GM21423 (cell line): ENCODE measurements around the gene PCDHGC4.
A peak's percentile ranks its signal among the peaks of the same experiment; 100 is the strongest.

Source experiments
- ATAC-seq: cut with Tn5 transposase; IDR thresholded peaks from one replicate; pipeline ENCODE4 v1.9.1; 2021; ENCODE audit warnings: mild to moderate bottlenecking, moderate library complexity; ENCODE audit not compliant: unreplicated experiment

PCDHGC4 gene

GRCh38 chr5:141489841-141490240, 5.0 kb downstream of the PCDHGC4 start:
- no peak for ATAC-seq

- ATAC-seq = no peak
These were observed 5.4 kb downstream of the PCDHGC4 start for GRCh38 chr5:141490271-141490670.

GRCh38 chr5:141490771-141491170, 5.9 kb downstream of the PCDHGC4 start:
- no peak for ATAC-seq

- ATAC-seq = no peak
These were observed 6.7 kb downstream of the PCDHGC4 start for GRCh38 chr5:141491323-141492167.

DNA sequence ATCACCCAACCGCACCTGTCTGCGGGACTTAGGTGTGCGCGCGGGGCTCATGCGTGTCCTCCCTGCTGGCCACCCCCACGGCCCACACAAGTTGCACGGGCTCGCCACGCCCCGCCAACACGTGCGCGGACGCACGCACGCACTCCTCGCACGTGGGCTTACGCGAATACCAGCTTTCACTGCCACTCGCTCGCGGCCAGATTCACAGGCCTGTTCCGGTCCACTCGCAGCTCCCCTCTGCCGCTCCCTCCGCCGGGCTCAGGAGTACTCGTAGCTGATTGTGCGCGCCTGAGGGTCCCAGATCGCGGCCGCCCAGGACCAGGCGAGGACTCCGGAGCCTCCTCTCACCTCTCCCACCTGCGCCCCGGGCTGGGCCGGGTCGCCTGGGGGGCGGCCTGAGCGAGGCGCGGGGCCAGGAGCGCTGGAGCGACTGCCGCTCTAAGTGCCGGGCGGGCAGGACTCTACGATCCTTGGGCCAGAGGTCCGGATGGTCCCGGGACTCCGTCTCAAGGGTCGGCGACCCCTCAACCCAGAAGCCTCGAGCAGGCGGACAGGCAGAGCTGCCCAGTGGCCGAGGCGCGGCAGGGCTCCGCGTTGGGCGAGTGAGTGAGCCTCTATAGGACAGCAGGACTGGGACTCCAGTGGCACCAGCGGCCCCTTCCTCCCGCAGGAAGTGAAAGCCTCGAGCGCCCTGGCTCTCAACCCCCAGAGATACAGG, 7.5 kb downstream of the PCDHGC4 start:
- ATAC-seq = no peak

DNA sequence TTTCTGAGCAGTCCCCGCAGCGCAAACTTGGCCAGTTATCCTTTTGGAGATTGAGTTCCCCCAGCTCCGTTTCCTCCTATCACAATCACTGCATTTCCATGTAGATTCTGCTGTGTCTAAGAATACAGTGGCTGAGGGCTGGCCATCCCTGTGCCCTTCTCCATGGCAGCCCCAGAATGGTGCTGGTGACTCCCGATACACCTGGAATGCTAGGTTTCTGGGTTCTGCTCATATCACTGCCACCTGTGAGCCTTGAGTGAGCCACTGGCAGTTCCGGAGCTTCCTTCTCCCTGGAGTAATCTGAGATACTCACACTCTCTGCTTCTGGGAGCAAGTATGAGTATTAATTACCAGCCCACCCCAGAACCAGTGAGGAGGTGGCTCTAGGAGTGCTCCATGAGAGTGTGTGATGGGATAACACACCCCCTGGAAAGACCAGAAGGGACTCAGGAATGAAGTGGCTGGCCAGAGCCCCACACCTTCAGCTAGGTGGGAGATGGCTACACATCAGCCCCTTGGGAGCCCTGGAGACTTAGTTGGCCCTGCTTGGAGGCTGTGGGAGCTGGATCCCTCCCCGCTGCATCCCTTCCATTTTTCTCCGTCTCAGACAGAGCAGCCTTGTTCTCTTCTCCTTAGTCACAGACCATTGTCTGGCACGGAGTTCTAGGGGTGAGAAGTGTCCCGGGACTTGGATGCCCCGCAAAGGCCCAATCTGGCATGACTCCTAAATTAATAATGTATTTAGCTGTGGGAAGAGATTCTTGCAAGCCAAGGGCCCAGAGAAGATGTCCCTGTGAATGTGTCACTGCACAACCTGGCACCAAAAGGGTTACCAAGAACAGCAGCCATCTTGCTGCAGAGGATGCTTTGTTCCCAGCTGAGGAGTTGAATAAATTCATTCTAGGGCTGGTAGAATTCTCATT, 8.9 kb downstream of the PCDHGC4 start:
- no peak for ATAC-seq

DNA sequence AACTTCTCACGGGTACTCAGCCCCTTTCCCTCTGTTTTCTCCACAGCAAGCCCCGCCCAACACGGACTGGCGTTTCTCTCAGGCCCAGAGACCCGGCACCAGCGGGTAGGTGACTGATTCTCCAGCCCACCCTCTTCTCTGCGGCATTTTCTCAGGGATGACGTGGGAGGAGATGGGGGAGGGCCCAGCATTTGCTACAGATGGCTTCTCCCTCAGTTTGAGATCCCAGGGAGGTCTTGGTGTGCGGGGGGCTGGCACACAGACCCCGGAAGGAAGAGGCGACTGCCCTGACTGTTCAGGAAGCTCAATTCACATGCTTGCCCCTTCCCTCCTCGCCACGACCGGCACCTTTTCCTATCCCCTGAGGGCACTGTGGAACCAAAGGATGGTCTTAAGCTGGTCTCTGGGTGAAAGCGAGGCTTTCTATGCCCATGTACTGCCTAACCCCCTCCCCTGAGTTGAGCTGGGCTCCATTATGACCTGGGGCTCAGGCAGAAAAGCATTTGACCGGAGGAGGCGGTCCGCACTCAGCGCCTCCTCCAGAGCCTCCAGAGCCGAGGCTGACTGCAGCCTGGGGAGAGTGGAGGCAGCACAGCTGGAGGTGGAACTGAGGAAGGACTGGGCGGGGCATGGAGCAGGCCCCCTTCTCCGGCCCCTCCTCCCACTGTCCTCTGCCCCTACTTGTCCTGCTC, 10.1 kb downstream of the PCDHGC4 start:
- no peak for ATAC-seq

GRCh38 chr5:141495453-141495811, 10.6 kb downstream of the PCDHGC4 start:
- ATAC-seq = no peak

DNA sequence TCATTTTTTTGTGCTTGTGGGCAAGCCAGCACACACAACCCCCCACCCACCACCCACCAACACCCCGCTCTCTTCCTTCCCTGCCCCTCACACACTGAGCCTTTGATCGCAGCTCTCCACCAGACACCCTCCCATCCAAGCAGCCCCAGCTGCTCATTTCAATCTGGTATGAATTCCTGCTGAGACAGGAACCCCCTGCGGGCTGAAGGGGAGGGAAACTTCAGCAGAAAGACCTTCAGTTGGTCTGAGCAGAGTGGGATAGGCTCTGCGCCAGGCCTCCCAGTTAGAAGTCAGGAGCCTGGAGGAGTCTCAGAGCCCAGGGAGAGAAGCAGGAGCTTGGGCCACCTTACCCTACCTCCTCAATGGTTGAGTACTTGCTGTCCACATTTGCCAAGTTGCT, 11.2 kb downstream of the PCDHGC4 start:
- ATAC-seq = no peak

DNA sequence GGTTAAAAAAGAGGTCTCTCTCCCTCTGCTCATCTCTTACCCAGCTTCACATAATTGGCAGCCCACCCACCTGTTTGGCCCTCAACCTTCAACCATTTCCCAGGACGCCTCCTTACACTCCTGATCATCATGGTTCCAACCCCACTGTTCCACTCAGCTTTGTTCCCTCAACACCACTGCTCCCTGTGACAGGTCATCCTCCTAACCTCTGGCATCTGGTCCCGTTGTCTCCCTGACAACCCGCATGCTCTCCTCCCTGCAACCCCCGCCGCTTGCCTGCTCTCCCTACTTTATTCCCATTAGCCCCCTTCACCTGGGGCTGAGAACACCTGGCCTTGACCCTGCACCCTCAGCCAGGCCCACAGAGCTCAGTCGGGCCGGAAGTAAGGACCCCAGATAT, 16.9 kb downstream of the PCDHGC4 start:
- ATAC-seq = no peak

GRCh38 chr5:141503681-141504080, 18.9 kb downstream of the PCDHGC4 start:
- ATAC-seq = no peak

GRCh38 chr5:141504216-141504615, 19.4 kb downstream of the PCDHGC4 start:
- no peak for ATAC-seq

DNA sequence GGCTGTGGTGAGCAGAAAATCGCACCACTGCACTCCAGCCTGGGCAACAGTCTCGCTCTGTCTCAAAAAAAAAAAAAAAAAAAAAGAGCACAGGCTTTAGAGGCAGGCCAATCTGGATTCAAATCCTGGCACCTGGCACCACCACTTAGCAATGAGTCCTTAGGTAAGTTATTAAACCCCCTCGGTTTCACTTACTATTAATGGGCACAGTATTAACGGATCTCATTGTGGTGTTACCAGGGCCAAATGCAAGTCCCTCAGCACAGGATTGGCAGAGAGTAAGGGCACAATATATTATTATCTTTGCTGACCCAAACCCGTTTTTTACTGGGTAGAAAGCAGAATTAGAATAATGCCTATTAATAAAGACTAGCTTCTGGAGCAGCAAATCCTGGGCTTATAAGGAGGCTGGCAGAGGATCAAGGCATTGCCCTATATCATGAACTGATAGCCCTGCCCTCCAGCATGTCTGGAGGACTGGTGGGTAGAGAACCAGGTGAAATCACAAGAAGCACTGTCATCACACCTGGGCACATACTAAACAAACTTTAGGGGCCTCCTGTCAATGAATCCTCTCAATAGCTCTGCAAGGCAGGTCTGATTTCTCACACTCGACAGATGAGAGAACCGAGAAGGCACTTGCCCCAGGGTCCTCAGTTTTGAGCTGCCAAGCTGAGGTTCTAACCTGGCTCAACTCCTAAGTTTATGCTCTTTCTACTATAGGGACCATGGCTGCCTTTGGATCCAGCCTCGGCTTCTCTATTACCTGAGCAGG, 21.7 kb downstream of the PCDHGC4 start:
- no peak for ATAC-seq

- ATAC-seq = peak; percentile 44
These were observed 22.7 kb downstream of the PCDHGC4 start for GRCh38 chr5:141507387-141508091.

DNA sequence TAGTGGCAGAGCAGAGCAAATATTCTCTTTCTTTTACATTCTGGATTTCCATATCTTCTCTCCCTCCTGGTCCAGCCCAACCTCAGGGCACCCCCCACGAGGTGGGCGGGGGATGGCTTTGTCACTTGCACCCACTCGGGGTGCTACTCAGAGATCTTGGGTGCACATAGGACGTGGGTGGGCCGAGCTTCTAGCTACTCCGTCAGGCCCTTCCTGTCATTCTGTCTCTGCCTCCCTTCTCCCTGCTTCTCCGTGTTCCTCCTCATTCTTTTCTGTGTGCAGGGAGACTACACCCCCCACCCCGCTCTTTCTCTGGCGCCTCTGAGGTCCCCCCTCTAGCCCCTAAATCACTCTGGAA, 23.6 kb downstream of the PCDHGC4 start:
- no peak for ATAC-seq

GRCh38 chr5:141508798-141509611, 24.2 kb downstream of the PCDHGC4 start:
- no peak for ATAC-seq

GRCh38 chr5:141510160-141510559, 25.3 kb downstream of the PCDHGC4 start:
- ATAC-seq = no peak

DNA sequence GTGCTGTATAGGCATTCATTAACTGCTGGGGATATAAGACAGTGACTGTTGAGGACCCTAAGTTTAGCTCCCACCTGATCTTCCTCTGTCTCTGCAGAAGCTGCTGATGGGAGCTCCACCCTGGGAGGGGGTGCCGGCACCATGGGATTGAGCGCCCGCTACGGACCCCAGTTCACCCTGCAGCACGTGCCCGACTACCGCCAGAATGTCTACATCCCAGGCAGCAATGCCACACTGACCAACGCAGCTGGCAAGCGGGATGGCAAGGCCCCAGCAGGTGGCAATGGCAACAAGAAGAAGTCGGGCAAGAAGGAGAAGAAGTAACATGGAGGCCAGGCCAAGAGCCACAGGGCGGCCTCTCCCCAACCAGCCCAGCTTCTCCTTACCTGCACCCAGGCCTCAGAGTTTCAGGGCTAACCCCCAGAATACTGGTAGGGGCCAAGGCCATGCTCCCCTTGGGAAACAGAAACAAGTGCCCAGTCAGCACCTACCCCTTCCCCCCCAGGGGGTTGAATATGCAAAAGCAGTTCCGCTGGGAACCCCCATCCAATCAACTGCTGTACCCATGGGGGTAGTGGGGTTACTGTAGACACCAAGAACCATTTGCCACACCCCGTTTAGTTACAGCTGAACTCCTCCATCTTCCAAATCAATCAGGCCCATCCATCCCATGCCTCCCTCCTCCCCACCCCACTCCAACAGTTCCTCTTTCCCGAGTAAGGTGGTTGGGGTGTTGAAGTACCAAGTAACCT, 26.2 kb downstream of the PCDHGC4 start:
- ATAC-seq = no peak
